HG02623 (cell line): ENCODE data around the gene EPS8L2.

Source experiments
- ATAC-seq: cut with Tn5 transposase; IDR thresholded peaks from one replicate; pipeline ENCODE4 v1.9.1; 2021; ENCODE audit warnings: moderate library complexity; ENCODE audit not compliant: unreplicated experiment

Gene EPS8L2

DNA sequence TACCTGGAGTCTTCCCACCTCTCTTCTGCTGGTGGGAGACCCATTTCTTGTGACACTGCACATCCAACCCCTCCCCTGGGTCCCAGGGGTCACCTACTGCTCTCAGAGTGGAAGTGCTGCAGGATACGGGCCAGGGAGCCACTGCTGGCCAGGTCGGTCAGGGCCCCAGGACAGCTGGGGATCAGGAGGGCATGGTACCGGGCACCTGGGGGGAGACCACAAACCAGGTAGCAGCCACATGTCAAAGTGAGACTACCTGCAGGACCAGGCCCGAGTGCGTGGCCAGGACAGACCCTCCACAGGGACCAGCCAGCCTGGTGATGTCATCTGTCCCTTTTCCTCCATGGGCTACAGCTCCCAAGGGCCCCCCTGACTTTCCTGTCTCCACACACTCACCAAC lies 67.4 kb downstream of the EPS8L2 start:
- ATAC-seq: no peak

GRCh38 chr11:773830-774229 lies 67.8 kb downstream of the EPS8L2 start:
- ATAC-seq: no peak

- ATAC-seq: no peak
These were observed 69.0 kb downstream of the EPS8L2 start for GRCh38 chr11:774873-775592.

DNA sequence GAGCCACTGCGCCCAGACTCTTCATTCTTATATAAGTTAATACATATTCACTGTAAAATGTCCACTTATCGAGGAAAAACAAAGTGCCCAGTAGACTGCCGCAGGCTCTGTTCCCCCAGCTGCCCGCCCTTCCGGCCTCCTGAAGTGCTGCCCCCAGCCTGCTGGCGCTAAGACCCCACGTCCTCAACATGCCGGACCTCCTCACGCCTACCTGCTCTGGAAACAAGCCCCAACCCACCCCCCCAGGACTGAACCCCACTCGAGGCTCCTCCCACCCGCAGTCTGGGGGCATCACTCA lies 70.2 kb downstream of the EPS8L2 start:
- ATAC-seq: no peak

GRCh38 chr11:776561-777287 lies 70.7 kb downstream of the EPS8L2 start:
- peak; percentile 31 for ATAC-seq
